ENCODE measurements around the gene TBR1.

The TBR1 gene

DNA sequence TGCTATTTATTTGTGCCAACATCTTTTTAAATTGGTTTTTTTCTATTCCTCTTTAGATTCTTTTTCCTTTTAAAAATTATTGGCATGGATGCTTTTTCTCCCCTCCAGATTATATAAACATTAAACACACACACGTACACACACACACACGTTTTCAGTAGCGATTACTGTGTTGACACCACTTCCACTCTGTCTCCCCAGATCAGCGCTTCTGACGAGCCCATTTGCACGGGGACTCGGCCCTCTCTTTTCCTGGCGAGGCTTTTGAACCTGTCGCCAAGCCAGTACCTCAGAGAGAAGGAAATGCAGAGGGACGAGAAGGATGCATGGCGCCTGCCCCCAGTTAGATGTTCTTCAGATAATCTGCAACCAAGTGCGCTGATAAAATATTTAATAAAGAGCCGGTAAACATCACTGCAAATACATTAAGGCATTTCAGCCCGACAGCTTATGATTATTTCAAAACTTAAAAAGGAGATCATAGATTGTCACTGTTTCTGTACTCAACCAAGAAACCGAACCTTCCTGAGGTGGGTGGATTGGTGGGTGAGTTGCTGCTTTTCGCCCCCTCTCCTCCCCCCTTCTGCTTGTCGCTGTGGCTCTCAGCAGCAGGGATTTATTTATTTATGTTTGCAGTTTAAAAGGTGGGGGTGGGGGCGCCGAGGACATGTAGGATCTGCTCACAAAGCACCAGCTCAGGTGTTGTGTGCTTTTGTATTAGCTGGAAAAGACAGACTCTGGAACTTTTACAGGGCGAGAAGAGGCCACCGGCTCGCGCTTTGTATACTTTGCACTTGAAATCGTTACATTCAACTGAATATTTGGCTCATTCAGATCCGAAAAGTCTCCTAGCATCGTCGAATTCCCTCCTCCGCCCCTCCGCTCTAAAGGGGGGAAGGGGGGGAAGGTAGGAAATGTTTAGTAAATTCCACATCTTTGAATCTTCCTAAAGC lies 787 bp upstream of the TBR1 start:
- no peak for DNase-seq

DNA sequence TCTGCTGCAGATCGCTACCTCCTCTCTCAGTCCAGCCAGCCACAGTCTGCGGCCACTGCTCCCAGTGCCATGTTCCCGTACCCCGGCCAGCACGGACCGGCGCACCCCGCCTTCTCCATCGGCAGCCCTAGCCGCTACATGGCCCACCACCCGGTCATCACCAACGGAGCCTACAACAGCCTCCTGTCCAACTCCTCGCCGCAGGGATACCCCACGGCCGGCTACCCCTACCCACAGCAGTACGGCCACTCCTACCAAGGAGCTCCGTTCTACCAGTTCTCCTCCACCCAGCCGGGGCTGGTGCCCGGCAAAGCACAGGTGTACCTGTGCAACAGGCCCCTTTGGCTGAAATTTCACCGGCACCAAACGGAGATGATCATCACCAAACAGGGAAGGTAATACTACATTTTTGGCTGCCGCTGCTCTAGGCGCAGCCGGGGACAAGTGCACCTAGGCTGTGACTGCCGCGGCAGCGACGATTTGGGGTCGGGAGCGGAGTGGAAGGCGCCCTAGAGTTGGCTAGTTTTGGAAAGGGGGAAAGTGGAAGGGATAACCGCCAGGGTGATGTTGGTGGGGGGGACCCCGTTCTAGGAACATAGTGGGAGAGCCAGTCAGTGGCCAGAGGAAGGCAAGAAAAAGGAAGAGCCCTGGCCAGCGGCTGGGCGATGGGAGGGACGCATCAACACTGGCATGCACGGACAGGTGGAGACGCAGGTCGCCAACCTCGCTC lies 776 bp downstream of the TBR1 start:
- no peak for DNase-seq

- no peak for DNase-seq
Measured at GRCh38 chr2:161417438-161418274, 1.6 kb downstream of the TBR1 start.

GRCh38 chr2:161418275-161418714 lies 2.2 kb downstream of the TBR1 start:
- DNase-seq = no peak

GRCh38 chr2:161418715-161419637 lies 2.9 kb downstream of the TBR1 start:
- no peak for DNase-seq

GRCh38 chr2:161419638-161420190 lies 3.6 kb downstream of the TBR1 start:
- no peak for DNase-seq

DNA sequence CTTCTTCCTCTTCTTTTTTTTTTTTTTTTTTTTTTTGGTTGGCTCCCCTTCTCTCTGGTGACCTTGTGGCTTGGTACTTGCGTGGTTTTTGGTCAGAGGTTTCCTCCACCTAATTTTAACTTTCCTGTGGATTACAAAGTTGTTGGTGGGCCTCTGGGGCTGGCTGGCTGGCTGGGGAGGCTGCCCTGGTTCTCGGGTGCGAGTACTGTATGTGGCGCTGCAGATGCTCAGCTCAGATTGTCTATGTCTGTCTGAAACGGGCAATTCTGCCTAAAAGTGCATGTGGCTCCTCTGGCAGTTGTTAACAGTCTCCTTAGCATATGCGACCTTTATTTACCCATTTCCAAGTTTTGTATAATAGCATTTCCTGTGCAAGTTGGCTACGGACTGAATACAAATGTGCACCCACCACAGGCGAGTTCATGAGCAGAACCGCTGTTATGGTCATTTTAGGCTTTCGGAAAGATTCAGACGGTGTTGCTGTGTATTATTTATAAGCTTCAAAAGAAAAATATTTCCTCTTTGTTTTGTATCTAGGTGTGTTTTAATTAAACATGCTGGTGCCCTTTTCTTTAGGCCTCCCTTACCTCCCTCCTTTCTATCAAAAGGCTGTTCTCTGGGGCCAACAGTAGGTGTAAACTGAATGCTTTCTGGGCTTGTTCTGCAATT lies 4.4 kb downstream of the TBR1 start:
- DNase-seq = no peak

GRCh38 chr2:161421686-161422085 lies 5.6 kb downstream of the TBR1 start:
- no peak for DNase-seq

- no peak for DNase-seq
Measured at GRCh38 chr2:161422816-161423403, 6.8 kb downstream of the TBR1 start.

DNA sequence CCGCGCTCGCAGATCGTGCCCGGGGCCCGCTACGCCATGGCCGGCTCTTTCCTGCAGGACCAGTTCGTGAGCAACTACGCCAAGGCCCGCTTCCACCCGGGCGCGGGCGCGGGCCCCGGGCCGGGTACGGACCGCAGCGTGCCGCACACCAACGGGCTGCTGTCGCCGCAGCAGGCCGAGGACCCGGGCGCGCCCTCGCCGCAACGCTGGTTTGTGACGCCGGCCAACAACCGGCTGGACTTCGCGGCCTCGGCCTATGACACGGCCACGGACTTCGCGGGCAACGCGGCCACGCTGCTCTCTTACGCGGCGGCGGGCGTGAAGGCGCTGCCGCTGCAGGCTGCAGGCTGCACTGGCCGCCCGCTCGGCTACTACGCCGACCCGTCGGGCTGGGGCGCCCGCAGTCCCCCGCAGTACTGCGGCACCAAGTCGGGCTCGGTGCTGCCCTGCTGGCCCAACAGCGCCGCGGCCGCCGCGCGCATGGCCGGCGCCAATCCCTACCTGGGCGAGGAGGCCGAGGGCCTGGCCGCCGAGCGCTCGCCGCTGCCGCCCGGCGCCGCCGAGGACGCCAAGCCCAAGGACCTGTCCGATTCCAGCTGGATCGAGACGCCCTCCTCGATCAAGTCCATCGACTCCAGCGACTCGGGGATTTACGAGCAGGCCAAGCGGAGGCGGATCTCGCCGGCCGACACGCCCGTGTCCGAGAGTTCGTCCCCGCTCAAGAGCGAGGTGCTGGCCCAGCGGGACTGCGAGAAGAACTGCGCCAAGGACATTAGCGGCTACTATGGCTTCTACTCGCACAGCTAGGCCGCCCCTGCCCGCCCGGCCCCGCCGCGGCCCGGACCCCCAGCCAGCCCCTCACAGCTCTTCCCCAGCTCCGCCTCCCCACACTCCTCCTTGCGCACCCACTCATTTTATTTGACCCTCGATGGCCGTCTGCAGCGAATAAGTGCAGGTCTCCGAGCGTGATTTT lies 7.6 kb downstream of the TBR1 start:
- no peak for DNase-seq

DNA sequence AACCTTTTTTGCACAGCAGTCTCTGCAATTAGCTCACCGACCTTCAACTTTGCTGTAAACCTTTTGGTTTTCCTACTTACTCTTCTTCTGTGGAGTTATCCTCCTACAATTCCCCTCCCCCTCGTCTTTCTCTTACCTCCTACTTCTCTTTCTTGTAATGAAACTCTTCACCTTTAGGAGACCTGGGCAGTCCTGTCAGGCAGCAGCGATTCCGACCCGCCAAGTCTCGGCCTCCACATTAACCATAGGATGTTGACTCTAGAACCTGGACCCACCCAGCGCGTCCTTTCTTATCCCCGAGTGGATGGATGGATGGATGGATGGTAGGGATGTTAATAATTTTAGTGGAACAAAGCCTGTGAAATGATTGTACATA lies 8.3 kb downstream of the TBR1 start:
- no peak for DNase-seq

DNA sequence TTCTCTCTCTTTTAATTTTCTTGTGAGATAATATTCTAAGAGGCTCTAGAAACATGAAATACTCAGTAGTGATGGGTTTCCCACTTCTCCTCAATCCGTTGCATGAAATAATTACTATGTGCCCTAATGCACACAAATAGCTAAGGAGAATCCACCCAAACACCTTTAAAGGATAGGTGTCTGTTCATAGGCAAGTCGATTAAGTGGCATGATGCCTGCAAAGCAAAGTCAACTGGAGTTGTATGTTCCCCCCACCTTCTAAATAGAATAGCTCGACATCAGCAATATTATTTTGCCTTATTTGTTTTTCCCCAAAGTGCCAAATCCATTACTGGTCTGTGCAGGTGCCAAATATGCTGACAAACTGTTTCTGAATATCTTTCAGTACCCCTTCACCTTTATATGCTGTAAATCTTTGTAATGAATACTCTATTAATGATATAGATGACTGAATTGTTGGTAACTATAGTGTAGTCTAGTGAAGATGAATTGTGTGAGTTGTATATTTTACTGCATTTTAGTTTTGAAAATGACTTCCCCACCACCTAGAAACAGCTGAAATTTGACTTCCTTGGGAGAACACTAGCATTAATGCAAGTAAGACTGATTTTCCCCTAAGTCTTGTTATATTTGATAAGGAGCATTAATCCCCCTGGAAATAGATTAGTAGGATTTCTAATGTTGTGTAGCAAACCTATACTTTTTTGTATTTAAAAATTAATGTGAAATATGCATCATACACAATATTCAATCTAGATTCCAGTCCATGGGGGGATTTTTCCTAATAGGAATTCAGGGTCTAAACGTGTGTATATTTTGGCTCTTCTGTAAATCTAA lies 9.0 kb downstream of the TBR1 start:
- DNase-seq = no peak

DNA sequence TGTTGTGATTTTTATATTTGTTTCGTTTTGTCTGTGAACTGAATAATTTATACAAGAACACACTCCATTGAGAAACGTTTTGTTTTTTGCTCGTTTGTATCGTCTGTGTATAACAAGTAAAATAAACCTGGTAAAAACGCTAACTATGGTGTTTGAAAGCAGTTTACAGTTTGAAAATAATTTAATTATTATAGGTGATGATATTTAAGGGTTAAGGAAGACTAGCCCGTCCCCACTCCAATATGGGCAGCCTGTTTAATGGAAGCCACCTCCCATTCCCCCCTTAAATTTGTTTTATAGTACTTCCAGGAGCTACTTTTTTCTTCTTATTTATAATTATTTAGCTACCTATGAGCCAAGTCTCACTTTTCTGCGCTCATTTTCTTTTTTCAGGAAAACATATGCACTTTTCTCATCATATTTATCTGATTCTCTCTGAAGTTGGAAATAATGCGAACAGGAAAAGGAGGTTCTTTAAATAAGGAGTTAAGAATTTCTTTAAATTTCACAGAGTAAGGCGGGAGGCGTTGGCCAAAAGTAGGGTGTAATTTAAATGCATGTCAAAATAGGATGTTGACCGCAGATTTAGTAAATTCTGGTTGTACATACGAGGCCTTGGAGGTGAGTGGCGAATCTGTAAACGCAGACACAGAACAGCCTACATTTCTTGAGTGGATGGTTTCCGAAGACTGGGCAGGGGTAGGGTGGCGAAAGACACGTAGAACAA lies 9.8 kb downstream of the TBR1 start:
- no peak for DNase-seq

DNA sequence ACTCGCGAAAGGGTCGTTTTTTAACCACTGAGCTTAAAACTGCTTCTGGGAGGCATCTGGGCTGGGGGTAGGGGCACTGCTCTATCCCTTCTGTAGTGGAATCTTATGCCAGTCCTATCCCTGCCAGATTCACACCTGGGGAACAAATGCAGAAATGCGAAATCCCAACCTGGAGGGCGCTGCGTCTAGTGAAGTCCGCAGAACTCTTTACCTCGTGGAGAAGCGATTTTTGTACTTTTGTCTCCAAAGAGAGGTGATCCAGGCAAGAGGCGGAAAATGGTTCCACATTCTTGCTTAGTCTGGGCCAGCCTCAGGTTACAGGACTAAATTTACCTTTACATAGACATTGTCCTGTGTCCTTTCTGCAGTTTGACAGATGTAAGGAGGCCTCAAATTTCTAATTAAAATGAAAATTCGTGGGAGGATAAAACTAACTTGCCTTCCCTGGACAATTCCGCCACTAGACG lies 10.4 kb downstream of the TBR1 start:
- no peak for DNase-seq

GRCh38 chr2:161426922-161427663 lies 11.0 kb downstream of the TBR1 start:
- DNase-seq = no peak

DNA sequence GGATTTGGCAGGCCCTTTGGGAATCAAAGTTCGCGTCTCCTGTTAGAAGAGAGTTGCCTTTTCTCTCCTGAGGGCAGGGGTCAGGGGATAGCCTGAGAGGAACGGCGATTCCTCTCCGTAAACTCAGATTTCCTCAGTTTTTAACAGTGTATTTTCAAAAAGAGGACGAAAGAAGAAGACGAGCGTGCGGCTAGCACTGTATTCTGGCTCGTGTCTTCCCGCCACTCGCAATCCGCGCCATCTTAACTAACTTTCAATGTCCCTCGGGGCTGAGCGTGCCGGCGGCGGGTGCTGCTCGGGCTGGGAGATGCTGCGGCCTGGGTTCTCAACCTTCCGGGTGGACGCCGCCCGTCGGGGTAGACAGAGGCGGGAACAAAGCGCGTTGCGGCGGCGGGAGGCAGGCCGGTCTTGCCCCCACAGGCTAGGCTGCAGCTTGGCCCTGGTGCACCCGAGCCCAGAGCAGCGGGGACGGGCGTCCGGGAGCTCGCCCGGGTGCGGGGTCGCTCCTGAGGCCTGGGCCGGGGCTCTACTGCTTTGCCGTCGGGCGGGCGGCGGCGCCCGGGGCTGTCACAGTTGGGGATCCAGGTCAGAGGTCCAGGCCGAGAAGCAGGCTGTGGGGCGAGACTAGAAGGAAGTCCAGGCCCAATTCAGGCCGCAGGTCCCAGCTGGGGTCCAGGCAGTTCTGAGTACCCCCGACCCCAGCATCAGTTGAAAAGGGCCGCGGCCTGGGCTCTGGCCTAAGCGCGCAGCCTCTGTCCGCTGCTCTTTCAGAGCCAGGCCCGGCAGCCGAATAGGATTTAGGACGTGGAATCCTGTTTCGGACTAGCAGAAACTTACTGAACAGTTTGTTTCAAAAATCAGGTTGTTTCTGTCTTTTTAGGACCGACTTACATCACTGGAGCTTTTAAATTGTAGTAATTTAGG lies 11.8 kb downstream of the TBR1 start:
- DNase-seq = no peak

Data from activated naive CD4-positive, alpha-beta T cell (primary cell).